ENCODE results near the gene SCARB2.
"Not testable (repeated sequence)": the region's sequence is repeated elsewhere in the genome, so short reads cannot be mapped to it uniquely, and the experiment has no call there.

Gene SCARB2, protein sequence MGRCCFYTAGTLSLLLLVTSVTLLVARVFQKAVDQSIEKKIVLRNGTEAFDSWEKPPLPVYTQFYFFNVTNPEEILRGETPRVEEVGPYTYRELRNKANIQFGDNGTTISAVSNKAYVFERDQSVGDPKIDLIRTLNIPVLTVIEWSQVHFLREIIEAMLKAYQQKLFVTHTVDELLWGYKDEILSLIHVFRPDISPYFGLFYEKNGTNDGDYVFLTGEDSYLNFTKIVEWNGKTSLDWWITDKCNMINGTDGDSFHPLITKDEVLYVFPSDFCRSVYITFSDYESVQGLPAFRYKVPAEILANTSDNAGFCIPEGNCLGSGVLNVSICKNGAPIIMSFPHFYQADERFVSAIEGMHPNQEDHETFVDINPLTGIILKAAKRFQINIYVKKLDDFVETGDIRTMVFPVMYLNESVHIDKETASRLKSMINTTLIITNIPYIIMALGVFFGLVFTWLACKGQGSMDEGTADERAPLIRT

DNA sequence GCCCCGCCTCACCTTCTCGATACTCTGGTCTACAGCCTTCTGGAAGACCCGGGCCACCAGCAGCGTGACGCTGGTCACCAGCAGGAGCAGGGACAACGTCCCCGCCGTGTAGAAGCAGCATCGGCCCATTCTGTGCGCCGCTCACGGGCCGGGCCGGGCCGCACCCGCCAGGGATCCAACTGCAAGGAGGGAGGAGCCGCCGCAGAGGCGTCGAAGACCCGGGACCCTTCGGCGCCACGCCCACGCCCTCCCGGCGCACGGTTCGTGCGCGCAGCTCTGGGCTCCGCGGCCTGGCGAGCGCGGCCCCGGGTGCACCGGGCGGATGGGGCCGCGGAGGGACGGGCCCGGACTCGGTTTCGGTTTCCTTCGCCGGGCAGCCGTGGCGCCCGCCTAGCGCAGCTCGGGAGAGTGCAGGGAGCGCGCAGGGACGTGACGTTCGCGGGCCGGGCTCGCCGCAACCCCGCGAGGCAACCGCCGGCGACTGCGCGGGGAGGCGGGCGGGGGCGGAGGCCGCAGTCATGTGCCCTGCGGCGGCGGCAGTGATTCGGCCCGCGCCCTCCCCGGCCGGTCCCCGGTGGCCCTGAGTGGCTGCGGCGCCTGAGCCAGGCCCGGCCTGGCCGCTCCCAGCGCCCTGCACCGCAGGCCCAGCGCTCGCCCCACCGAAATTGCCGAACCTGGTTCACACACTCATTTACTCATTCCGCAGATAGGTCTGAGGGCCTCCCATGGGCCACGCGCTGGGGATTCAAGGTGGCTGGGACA, at the start of gene SCARB2:
TSS of gene SCARB2 (minus strand) at position 410 of the 762 bp plus-strand sequence. CDS start at position 129, 281 bp downstream.
- DNase-seq (ENCODE audit: low read depth): peak; percentile 90

DNA sequence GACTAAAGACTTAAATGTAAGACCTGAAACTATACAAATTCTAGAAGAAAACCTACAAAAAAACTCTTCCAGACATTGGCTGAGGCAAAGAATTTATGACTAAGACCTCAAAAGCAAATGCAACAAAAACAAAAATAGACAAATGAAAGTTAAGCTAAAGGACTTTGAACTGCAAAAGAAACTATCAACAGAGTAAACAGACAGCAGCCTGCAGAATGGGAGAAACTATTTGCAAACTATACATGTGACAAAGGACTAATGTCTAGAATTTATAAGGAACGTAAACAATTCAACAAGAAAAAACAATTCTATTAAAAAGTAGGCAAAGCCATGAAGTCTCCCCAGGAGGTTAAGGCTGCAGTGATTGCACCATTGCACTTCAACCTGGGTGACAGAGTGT, 46.9 kb upstream of the SCARB2 start:
- DNase-seq (ENCODE audit: low read depth): no peak

DNA sequence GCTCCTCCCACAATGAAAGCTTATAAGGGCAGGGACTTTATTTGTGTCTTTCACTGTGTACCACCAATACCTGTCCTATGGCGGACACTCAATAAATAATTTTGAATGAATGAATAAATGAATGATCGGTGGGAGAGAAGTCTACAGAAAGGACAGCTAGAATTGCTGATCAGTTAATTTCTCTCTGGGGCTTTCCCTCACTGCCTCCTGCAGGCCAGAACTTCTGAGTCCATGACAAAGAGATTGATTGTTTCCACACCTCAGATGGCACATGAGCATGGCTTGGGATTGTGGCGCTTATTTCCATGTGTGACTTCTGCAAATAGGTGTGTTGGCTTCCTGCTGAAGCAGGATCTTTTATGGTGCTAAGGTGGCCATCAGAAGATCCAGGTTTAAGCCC, 44.2 kb upstream of the SCARB2 start:
- no peak for DNase-seq (ENCODE audit: low read depth)

DNA sequence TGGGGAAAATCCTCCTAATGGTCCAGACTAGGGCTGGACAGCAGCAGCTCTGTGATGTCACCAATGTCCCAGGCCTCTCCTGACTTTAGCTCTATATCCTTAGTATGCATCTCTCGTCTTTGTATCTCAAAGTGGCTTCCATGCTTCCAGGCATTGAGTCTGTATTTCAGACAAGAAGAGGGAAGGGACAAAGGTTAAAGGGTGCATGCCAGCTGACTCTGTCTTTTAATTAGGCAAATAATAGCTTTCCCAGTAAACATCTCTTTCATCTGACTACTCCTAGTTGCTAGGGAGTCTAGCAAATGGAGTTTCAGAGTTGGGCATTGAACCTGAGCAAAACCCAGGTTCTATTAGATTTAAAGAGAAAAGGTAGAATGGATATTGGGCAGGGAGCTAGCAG, 43.3 kb upstream of the SCARB2 start:
- no peak for DNase-seq (ENCODE audit: low read depth)

DNA sequence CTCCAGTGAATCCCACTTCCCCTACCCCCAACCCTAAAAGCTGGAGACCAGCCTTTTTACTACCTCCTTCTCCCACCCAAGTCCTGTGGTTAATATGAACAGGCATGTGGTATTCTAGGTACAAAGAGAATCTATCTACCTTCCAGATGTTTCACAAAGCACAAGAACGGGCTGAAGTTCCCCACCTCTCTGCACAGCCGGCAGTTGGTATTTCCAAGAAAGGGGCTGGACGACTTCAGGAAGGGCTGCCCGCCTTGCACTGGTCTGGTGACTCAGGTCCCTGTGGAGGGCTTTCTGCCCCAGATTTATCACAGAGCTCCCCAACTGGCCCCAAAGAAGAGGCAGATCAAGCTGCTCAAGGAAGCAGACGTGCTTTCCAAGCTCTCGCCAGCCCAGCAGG, 42.4 kb upstream of the SCARB2 start:
- no peak for DNase-seq (ENCODE audit: low read depth)

DNA sequence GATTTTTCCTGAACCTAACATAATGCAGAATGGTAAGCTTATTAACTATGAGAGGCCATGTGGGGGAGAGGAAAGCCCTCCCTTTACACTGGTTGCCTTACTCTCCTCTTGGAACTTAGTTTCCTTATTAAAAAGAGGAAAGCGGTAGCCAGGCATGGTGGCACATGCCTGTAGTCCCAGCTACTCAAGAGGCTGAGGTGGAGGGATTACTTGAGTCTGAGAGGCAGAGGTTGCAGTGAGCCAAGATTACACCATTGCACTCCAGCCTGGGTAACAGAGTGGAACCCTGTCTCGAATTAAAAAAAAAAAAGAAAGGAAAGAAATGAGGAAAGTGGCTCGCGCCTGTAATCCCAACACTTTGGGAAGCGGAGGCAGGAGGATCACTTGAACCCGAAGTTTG, 39.9 kb upstream of the SCARB2 start:
- no peak for DNase-seq (ENCODE audit: low read depth)

DNA sequence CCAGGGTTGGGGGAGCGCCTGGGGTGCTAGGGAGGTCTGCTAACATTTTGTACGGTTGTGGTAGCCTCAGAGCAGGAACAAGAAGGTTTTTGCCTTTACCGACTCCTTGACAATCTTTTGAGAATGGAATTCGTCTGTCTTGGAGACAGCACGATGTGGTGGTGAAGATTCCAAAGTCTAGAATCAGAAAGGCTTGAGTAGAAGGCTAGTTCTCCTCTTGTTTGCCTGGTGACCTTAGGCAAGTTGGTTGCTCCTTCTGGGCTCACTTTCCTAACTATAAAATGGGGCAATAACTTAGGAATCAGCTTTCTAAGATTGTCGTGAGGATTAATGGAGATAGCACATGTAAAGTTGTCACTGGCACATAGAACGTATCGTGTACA, 38.6 kb upstream of the SCARB2 start:
- DNase-seq (ENCODE audit: low read depth): no peak

DNA sequence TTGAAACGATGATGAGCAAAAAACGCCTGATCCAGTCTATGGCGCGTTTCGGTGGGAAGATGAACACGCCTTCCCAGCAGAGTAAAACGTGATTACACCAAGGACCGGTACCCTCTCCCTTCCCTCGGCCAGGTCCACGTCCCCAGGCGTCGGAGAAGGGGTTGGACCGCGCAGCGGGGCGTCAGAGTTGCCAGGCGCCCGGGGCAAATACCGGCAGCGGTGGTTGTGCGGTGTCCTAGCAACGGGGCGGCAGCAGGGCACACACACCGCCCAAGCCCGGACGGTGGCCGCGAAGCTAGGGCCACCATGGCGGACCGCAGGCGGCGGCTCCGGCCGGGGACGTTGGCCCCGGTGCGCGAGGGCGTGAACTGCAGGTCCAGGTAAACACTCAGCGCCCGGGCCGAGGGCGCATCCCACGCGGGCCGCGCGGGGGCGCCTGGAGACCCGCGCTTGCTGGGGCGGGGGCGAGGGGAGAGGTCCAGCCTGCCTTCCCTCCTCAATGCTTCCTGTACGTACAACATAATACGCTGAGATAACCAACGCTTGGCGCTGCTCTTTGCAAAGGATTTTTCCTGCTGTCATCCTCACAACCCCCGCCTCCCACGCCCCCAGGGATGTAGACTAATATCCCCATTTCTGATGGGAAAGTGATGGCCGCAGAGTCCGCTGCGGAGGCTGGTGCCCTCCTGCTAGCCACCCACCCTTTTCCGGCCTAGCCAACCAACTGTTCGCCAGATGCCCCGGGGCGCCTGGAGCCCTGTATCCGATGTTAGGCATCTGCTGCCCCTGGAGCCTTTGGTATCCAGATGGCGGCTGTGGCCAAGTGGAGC, 38.0 kb upstream of the SCARB2 start, which contains the start of gene FAM47E:
TSS of gene FAM47E (plus strand) at position 281 of the 830 bp plus-strand sequence. CDS start at position 307, 26 bp downstream.
- DNase-seq (ENCODE audit: low read depth): peak; percentile 20

DNA sequence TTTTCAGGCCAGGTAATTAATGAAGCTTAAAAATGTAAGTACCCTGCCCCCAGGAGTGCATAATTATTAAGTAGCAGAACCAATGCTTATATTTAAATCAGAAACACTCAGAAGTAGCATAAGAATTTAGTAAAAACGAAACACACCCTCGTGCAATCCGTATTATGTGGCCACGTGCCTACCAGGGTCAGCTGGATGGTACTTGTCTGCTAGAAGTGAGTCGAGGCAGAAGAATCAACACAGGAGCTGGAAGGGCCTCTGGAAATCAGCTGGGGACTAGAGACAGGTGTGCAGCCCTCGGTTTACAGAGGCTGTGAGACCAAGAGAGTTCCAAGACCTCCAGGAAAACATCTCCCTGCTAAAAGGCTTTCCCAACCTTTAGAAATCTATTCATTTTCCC, 37.3 kb upstream of the SCARB2 start:
- DNase-seq (ENCODE audit: low read depth): no peak

DNA sequence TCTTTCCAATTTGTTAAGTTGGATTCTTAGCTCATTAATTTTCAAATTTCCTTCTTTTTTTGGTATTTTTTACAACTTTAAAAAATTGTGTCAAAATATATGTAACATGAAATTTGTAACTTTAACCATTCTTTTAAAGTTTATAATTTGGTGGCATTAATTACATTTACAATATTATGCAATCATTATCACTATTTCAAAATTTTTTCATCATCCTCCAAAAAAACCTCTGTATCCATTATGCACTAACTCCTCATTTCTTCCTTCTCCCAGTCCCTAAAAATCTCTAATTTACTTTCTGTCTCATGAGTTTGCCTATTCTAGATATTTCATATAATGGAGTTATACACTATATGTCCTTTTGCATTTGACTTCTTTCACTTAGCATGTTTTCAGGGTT, 33.2 kb upstream of the SCARB2 start:
- DNase-seq (ENCODE audit: low read depth): no peak

DNA sequence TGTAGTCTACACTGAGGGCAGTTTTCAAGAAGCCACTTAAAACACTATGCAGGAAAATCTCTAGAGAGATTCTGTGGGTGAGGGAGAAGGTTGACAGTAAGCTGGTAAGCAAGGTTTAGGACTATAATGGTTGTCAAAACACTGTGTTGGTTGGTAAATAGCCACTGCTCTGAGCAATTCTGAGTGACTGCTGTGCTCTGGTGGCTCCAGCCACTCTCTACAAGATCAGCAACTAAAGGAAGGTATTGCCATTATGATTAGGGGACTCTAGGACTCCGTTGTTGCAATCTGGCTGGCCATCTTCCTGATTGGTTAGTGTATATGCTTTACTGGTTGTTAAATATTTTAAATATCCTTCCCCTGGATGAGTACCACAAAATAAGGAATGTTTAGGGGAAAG, 32.4 kb upstream of the SCARB2 start:
- DNase-seq (ENCODE audit: low read depth): no peak

DNA sequence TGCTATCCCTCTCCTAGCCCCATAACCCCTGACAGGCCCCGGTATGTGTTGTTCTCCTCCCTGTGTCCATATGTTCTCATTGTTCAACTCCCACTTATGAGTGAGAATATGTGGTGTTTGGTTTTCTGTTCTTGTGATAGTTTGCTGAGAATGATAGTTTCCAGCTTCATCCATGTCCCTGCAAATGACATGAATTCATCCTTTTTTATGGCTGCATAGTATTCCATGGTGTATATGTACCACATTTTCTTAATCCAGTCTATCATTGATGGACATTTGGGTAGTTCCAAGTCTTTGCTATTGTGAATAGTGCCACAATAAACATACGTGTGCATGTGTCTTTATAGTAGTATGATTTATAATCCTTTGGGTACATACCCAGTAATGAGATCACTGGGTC, 30.3 kb upstream of the SCARB2 start:
- DNase-seq (ENCODE audit: low read depth): not testable (repeated sequence)

DNA sequence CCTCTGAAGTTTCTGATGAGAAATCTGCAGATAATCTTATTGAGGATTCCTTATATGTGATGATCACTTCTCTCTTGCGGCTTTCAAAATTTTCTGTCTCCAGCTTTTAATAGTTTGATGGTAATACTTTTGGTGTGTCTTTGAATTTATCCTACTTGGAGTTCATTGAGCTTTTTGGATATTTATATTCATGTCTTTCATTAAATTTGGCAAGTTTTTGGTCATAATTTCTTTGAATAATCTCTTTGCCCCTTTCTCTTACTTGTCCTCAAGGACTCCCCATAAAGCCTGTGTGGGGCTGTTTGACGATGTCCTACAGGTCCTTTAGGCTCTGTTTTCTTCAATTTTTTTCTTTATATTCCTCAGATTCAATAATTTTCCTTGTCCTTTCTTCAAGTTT, 26.6 kb upstream of the SCARB2 start:
- no peak for DNase-seq (ENCODE audit: low read depth)

DNA sequence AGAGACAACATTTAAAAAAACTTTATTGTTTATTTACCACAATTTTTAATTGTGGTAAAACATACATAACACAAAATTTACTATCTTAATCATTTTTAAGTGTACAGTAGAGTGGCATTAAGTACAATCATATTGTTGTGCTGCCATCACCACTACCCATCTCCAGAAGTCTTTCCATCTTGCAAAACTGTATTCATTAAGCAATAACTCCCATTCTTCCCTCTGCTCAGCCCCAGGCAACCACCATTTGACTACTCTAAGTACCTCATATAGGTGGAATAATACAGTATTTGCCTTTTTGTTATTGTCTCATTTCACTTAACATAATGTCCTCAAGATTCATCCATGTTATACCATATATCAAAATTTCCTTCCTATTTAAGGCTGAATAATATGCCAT, 25.1 kb upstream of the SCARB2 start:
- no peak for DNase-seq (ENCODE audit: low read depth)

DNA sequence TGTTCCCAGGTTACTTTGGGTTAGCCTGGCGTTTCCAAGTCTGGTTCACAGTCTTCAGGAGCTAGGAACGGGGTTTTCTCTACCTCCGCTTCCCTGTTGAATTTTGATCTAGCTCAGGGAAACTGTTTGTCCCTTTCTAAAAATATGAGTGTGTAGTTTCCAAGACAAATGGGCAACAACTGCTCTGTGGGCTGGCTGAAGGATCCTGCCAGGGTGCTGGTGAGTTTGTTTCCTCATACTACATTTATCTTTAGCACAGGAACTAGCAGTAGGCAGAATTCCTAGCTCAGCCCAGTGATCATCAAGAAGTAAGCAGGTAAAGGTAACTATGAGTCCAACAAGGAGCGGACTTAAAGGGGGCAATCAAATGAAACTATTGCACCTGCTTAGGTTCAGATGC, 24.6 kb upstream of the SCARB2 start:
- DNase-seq (ENCODE audit: low read depth): no peak

DNA sequence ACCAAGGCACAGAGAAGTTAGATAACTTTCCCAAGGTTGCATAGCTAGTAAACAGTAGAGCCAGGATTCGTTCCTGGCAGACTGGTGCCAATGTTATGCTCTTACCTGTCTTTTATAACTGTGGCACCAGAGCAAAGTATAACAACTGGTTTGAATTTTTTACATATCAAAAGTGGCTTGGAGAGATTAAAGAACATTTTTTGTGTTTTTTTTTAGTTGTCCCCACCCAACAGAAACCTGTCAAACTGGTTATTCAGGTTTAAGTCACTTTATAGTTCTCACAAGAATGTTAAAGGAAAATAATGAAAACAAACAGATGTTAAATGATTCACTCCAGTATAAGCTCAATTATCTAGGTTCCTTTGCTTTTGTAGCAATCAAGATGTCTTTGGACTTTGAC, 22.3 kb upstream of the SCARB2 start:
- no peak for DNase-seq (ENCODE audit: low read depth)

DNA sequence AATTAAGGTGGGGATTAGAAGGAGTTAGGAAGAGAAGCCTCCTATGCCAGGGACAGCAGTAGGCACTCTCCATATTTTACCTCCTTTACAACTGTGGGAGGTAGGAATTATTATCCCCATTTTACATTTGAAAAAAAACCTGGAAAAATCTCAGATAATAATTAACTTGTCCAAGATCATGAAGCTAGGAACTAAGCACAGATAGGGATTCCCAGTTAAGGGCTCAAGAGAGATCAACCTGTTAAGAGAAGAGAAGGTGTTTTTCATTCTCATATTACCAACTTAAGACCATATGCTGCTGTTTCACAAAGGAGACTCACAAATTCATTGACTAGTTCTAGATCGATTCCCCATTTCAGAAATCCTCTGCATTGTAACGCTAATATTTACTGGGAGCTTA, 21.8 kb upstream of the SCARB2 start:
- no peak for DNase-seq (ENCODE audit: low read depth)

DNA sequence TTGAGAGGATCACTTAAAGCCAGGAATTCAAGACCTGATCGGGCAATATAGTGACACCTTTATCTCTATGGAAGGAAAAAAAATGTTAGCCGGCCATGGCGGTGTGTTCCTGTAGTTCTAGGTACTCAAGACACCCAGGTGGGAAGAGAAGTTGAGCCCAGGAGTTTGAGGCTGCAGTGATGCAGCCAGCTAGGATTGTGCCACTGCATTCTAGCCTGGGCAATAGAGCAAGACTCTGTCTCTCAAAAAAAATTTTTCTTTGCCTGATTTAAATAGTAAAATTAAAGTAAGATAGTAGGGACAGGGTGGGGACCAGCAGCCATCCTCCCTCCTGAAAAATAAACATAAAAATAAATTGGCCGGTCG, 21.0 kb upstream of the SCARB2 start:
- DNase-seq (ENCODE audit: low read depth): no peak

DNA sequence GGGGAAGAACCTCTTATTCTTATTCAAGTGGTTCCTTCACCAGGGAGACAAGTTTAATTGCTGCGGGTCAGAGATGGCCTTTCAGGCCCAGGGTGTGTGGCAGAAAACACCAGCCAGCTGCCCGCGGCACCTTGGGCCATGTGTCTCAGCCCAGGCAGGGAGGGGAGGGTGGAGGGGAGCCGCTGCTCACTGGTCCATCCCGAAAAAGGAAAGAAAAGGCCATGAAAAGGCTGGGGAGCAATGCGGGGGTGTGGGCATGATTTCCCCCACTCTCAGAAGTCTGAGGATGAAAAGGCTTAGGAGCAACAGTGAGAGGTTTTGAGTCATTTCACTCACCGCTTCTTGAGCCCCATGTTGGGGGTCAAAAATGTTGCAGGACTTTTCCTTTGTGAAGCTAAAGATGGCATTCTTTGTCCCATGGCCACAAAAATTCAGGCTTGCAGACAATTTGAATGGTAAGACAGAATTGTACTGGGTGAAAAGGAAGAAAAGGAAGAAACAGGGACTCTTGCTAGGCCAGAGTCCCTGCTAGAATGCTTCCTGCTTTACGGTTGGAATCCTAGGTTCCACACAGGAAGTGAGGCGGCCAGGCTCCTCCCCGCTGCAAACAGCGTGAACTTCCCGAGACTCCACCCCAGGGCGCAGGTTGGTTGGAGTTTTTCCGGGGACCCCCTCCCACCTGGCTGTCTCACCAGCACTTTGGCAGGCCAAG, 20.5 kb upstream of the SCARB2 start:
- no peak for DNase-seq (ENCODE audit: low read depth)

DNA sequence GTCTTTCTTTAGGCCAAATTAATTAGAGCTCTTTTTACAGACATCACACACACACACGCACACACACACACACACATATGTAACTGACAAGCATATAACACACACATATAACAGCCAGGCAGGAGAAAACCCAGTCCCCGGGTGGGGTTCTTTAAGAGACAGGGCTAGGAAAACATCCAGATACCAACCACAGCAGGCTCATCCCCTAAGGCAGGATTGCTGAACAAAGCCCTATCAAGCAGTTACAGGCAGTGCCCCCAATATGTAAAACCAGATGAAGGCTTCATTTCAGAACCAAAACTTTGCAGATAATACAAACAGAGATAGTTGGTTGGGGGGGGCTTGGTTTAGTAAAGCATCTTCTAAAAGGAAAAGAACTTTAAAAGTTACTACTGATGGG, 19.9 kb upstream of the SCARB2 start:
- DNase-seq (ENCODE audit: low read depth): no peak

DNA sequence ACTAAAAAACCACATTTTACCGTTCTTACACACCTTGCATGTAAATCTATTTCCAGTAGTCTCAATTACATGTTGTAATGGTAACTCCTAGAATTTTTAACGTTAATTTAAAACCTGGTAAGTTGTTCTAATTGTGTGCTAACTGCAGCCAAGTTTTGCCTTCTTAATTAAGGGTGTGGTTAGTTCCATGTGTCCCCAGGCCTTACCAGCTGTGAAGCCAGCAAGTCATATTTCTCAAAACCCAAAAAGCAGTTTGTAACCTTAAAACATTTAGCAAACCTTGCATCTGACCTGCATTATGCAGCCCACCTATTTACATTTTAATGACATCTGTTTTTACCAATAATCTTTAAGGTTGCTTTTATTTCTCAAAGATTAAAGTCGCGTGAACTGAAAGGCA, 19.5 kb upstream of the SCARB2 start:
- no peak for DNase-seq (ENCODE audit: low read depth)

DNA sequence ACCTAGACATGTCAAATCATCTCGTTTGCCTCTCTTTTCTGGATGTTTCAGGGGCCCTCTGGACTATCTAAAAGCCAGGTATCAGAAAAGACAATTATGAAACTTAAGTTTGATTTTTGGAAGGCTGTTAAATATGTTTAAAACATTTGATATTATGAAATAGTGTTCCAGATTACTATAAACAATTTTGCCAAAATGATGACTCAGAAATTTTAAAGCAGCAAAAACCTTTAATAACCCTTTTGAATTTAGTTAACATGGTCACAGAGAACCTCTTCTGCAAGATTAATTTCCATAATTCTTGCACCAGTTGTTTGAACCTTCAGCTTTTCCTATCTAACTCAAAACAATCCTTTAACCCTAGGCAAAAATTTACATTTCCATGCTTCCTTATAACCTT, 19.1 kb upstream of the SCARB2 start:
- no peak for DNase-seq (ENCODE audit: low read depth)

All from iris pigment epithelial cell (primary cell).